AG04450 (cell line): ENCODE results near the gene VASH2. TPM values are rescaled to one million over a fixed set of nuclear protein-coding genes. Genes with fewer than 3 reads are reported as not detected.

Source experiments
- CTCF ChIA-PET: fragments of 300-600, 350-600 bp; formaldehyde crosslinking; extraction: SDS; loops from one replicate; lab custom pipeline; 2022; ENCODE audit warnings: antibody characterized with exemption, inconsistent platforms; lab: Charles Lee
- POLR2A ChIA-PET: fragments of 350-600 bp; formaldehyde crosslinking; extraction: SDS; loops from one replicate; lab custom pipeline; 2021; ENCODE audit warnings: antibody characterized with exemption, inconsistent platforms; lab: Yijun Ruan, JAX
- DNase-seq: peaks from one replicate; pipeline ENCODE4 v3.0.0-alpha.2; 2011; ENCODE audit warnings: low read depth, low spot score
- H3K27ac ChIP-seq: one replicate; pipeline ENCODE4 v1.5.1; 2012; ENCODE audit warnings: low read depth, low read length, control low read depth
- H3K27me3 ChIP-seq: one replicate; pipeline ENCODE4 v1.6.0; 2012; ENCODE audit warnings: low read length; ENCODE audit not compliant: control insufficient read depth, insufficient read depth
- H3K4me3 ChIP-seq: 2 replicates; pipeline ENCODE4 v1.5.1; 2011; ENCODE audit warnings: mild to moderate bottlenecking, low read depth, low read length, control low read depth
- H3K9me3 ChIP-seq: 2 replicates; pipeline ENCODE4 v1.5.1; 2012; ENCODE audit warnings: low read length; ENCODE audit not compliant: control insufficient read depth, insufficient read depth
- CTCF ChIP-seq: IDR thresholded peaks from 2 replicates; pipeline ENCODE4 v1.5.1; 2011; ENCODE audit warnings: low read depth, low read length, control low read depth, inconsistent platforms
- polyA plus RNA-seq: library from polyadenylated mRNA; depleted of rRNA; stranded (reverse); fragments of >200 nt; gene quantifications from 2 replicates; pipeline ENCODE4 v1.2.3, GENCODE V29; 2011

VASH2 gene
- polyA plus RNA-seq, 1 experiment, result 4.2 TPM

GRCh38 chr1:212955961-212956620 is 5.8 kb downstream of the VASH2 start:
- H3K9me3 ChIP-seq, result no peaks in the 10 kb centered on the region; the same call in 1 of the 2 replicates
- H3K27ac ChIP-seq, result no peak overlapping the region
- ChIA-PET POLR2A (no interaction called here), CTCF (no interaction called here)
- H3K27me3 ChIP-seq, result peaks cover 2% of the 10 kb centered on the region
- DNase-seq, result no peak
- no peak for TF ChIP-seq CTCF
- no peak overlapping the region for H3K4me3 ChIP-seq

GRCh38 chr1:212957546-212957945 is 7.2 kb downstream of the VASH2 start:
- CTCF ChIA-PET, result interaction anchor here (0.8 to 2.0 kb wide), 2 partner anchors 10 to 29 kb away, joined by 3 to 16 read pairs; no protein-coding TSS in a partner anchor
- DNase-seq, result no peak
- H3K9me3 ChIP-seq, result no peaks in the 10 kb centered on the region; the same call in 1 of the 2 replicates
- H3K27me3 ChIP-seq, result no peaks in the 10 kb centered on the region
- no peak overlapping the region for H3K27ac ChIP-seq
- no peak for TF ChIP-seq CTCF
- H3K4me3 ChIP-seq, result no peak overlapping the region
- POLR2A ChIA-PET, result no interaction called here

- no peak for DNase-seq
- TF ChIP-seq CTCF, result no peak
- Histone ChIP-seq H3K27me3 (no peaks in the 10 kb centered on the region), H3K27ac (no peak overlapping the region), H3K9me3 (no peaks in the 10 kb centered on the region; the same call in 1 of the 2 replicates), H3K4me3 (no peak overlapping the region)
- ChIA-PET CTCF (interaction anchor here (2.0 kb wide), 1 partner anchor 9 kb away, joined by 16 read pairs; no protein-coding TSS in a partner anchor), POLR2A (no interaction called here)
These were observed 7.8 kb downstream of the VASH2 start for GRCh38 chr1:212958175-212958574.

GRCh38 chr1:212959266-212960220 is 9.2 kb downstream of the VASH2 start:
- ChIA-PET CTCF (interaction anchor here (0.6 to 0.7 kb wide), 2 partner anchors 20 to 947 kb away, joined by 3 read pairs; no protein-coding TSS in a partner anchor), POLR2A (no interaction called here)
- Histone ChIP-seq H3K27me3 (no peaks in the 10 kb centered on the region), H3K4me3 (no peak overlapping the region), H3K27ac (no peak overlapping the region), H3K9me3 (no peaks in the 10 kb centered on the region; the same call in 1 of the 2 replicates)
- DNase-seq, result no peak
- TF ChIP-seq CTCF, result no peak
